Breast epithelium (tissue), 3 donors: ENCODE results near the gene ST6GALNAC6.

Experiments
- POLR2A ChIP-seq: fragments of 450-650 bp; IDR thresholded peaks from one replicate; pipeline ENCODE4 v1.6.1; 2016; ENCODE audit warnings: antibody characterized with exemption, mild to moderate bottlenecking, moderate library complexity
- POLR2AphosphoS5 ChIP-seq, 3 donors: sonication (generic); formaldehyde crosslinking; IDR thresholded peaks; one replicate each; pipeline ENCODE4 v1.6.1; 2017; ENCODE audit warnings: antibody characterized with exemption in 3 of 3

GRCh38 chr9:127854184-127854806, 45.1 kb downstream of the ST6GALNAC6 start, which contains the start of gene ENG:
- TF ChIP-seq POLR2A, result no peak
- TF ChIP-seq POLR2AphosphoS5 (IDR thresholded peaks at IDR 0.05), result no peak
